H9 (cell line): ENCODE data around the gene GNAT3. TPM values are rescaled to one million over a fixed set of nuclear protein-coding genes. Genes with fewer than 3 reads are reported as not detected.

Experiments
- DNase-seq: peaks from one replicate; pipeline ENCODE4 v3.0.0-alpha.2; 2017
- H2AFZ ChIP-seq: one replicate; pipeline ENCODE4 v1.6.1; 2013; ENCODE audit warnings: mild to moderate bottlenecking, low read length, control low read depth, moderate library complexity
- H2AK5ac ChIP-seq: 2 replicates; pipeline ENCODE4 v1.6.1; 2013; ENCODE audit warnings: low read length, control low read depth, mixed read lengths; ENCODE audit not compliant: insufficient read length
- H2BK120ac ChIP-seq: one replicate; pipeline ENCODE4 v1.6.1; 2013; ENCODE audit warnings: low read depth, mild to moderate bottlenecking, low read length, control low read depth, inconsistent platforms; ENCODE audit not compliant: poor library complexity, severe bottlenecking
- H2BK12ac ChIP-seq: 2 replicates; pipeline ENCODE4 v1.6.1; 2013; ENCODE audit warnings: low read length, control low read depth, mixed read lengths, low read depth; ENCODE audit not compliant: insufficient read length
- H2BK15ac ChIP-seq: 2 replicates; pipeline ENCODE4 v1.6.1; 2013; ENCODE audit warnings: low read depth, low read length, control low read depth
- H2BK20ac ChIP-seq: one replicate; pipeline ENCODE4 v1.6.1; 2013; ENCODE audit warnings: low read depth, mild to moderate bottlenecking, low read length, control low read depth, inconsistent platforms; ENCODE audit not compliant: poor library complexity, severe bottlenecking
- H2BK5ac ChIP-seq: 2 replicates; pipeline ENCODE4 v1.6.1; 2013; ENCODE audit warnings: low read length, control low read depth, mixed read lengths; ENCODE audit not compliant: insufficient read length
- H3K14ac ChIP-seq: 2 replicates; pipeline ENCODE4 v1.6.1; 2013; ENCODE audit warnings: low read length, control low read depth; ENCODE audit not compliant: insufficient read depth
- H3K18ac ChIP-seq: 2 replicates; pipeline ENCODE4 v1.6.1; 2013; ENCODE audit warnings: low read depth, mild to moderate bottlenecking, mixed read lengths, low read length, control low read depth; ENCODE audit not compliant: insufficient read length
- H3K23ac ChIP-seq: 2 replicates; pipeline ENCODE4 v1.6.1; 2013; ENCODE audit warnings: low read length, control low read depth, mixed read lengths, low read depth; ENCODE audit not compliant: insufficient read length
- H3K23me2 ChIP-seq: 2 replicates; pipeline ENCODE4 v1.6.1; 2013; ENCODE audit warnings: low read depth, mild to moderate bottlenecking, mixed read lengths, low read length, control low read depth; ENCODE audit not compliant: insufficient read length, poor library complexity, severe bottlenecking
- H3K27ac ChIP-seq: 2 replicates; pipeline ENCODE4 v1.5.1; 2013; ENCODE audit warnings: low read length, control low read depth, mixed read lengths, low read depth; ENCODE audit not compliant: insufficient read length
- H3K27me3 ChIP-seq: 2 replicates; pipeline ENCODE4 v1.6.1; 2013; ENCODE audit warnings: low read length, control low read depth, inconsistent platforms; ENCODE audit not compliant: insufficient read depth
- H3K4ac ChIP-seq: 2 replicates; pipeline ENCODE4 v1.6.1; 2013; ENCODE audit warnings: low read depth, mild to moderate bottlenecking, control low read depth, inconsistent platforms, low read length, moderate library complexity
- H3K4me1 ChIP-seq: 2 replicates; pipeline ENCODE4 v1.6.1; 2013; ENCODE audit warnings: low read length, control low read depth, inconsistent platforms; ENCODE audit not compliant: insufficient read depth
- H3K4me2 ChIP-seq: 2 replicates; pipeline ENCODE4 v1.6.1; 2013; ENCODE audit warnings: low read length, control low read depth, mixed read lengths; ENCODE audit not compliant: insufficient read length, insufficient read depth
- H3K56ac ChIP-seq: 2 replicates; pipeline ENCODE4 v1.6.1; 2013; ENCODE audit warnings: low read depth, mild to moderate bottlenecking, mixed read lengths, low read length, control low read depth; ENCODE audit not compliant: insufficient read length
- H3K79me1 ChIP-seq: 2 replicates; pipeline ENCODE4 v1.6.1; 2013; ENCODE audit warnings: low read depth, mild to moderate bottlenecking, moderate library complexity, low read length, control low read depth, inconsistent platforms; ENCODE audit not compliant: insufficient read depth, poor library complexity, severe bottlenecking
- H3K79me2 ChIP-seq: 2 replicates; pipeline ENCODE4 v1.6.1; 2013; ENCODE audit warnings: low read length, control low read depth, inconsistent platforms; ENCODE audit not compliant: insufficient read depth
- H3K9ac ChIP-seq: 2 replicates; pipeline ENCODE4 v1.6.1; 2013; ENCODE audit warnings: low read length, control low read depth, mixed read lengths; ENCODE audit not compliant: insufficient read length; ENCODE audit errors: extremely low read depth
- H3K9me3 ChIP-seq: one replicate; pipeline ENCODE4 v1.6.1; 2013; ENCODE audit warnings: low read depth, low read length, inconsistent platforms; ENCODE audit not compliant: control insufficient read depth
- H3T11ph ChIP-seq: one replicate; pipeline ENCODE4 v1.6.1; 2013; ENCODE audit warnings: mild to moderate bottlenecking, low read length, control low read depth, inconsistent platforms
- H4K20me1 ChIP-seq: one replicate; pipeline ENCODE4 v1.6.1; 2013; ENCODE audit not compliant: control insufficient read depth, insufficient read length, insufficient read depth
- H4K5ac ChIP-seq: 2 replicates; pipeline ENCODE4 v1.6.1; 2013; ENCODE audit warnings: low read depth, mild to moderate bottlenecking, mixed read lengths, low read length, control low read depth; ENCODE audit not compliant: insufficient read length
- H4K8ac ChIP-seq: replicated peaks from 2 replicates; pipeline ENCODE4 v1.6.1; 2013; ENCODE audit warnings: low read length, control low read depth, mixed read lengths, low read depth; ENCODE audit not compliant: insufficient read length
- H4K91ac ChIP-seq: 2 replicates; pipeline ENCODE4 v1.6.1; 2013; ENCODE audit warnings: low read depth, mild to moderate bottlenecking, moderate library complexity, mixed read lengths, low read length, control low read depth; ENCODE audit not compliant: insufficient read length
- H3K27ac Mint-ChIP-seq, 3 experiments: 2 replicates in 2 of 3; 3 replicates in 1 of 3; pipeline ENCODE4 v1.8.0; 2020 to 2021; ENCODE audit warnings: mixed read lengths in 3 of 3, mild to moderate bottlenecking in 1 of 3, moderate library complexity in 1 of 3
- H3K27me3 Mint-ChIP-seq: 2 replicates; pipeline ENCODE4 v1.8.0; 2021; ENCODE audit warnings: low read depth, mild to moderate bottlenecking, moderate library complexity, mixed read lengths
- H3K36me3 Mint-ChIP-seq, 3 experiments: 2 replicates in 2 of 3; 3 replicates in 1 of 3; pipeline ENCODE4 v1.8.0; 2020 to 2021; ENCODE audit warnings: low read depth in 3 of 3, mixed read lengths in 3 of 3; ENCODE audit not compliant: insufficient read depth in 1 of 3
- H3K4me1 Mint-ChIP-seq, 2 experiments: 2 replicates each; pipeline ENCODE4 v1.8.0; 2020; ENCODE audit warnings: mixed read lengths in 2 of 2
- H3K4me3 Mint-ChIP-seq, 2 experiments: 2 replicates in 1 of 2; 3 replicates in 1 of 2; pipeline ENCODE4 v1.8.0; 2020 to 2021; ENCODE audit warnings: mild to moderate bottlenecking in 2 of 2, mixed read lengths in 2 of 2, moderate library complexity in 1 of 2
- H3K9me3 Mint-ChIP-seq, 2 experiments: 2 replicates in 1 of 2; 3 replicates in 1 of 2; pipeline ENCODE4 v1.8.0; 2020; ENCODE audit warnings: mild to moderate bottlenecking in 2 of 2, mixed read lengths in 2 of 2, moderate library complexity in 1 of 2
- WGBS: extraction: QIAGEN DNeasy Blood & Tissue Kit; methylation state at CpG from one replicate; pipeline ENCODE4 v1.1.7; 2013; ENCODE audit warnings: missing lambda C conversion rate, low lambda C conversion rate, mixed read lengths; ENCODE audit not compliant: insufficient read length; ENCODE audit errors: extremely low coverage; 5-methylcytosine and 5-hydroxymethylcytosine counted together
- total RNA-seq: library from RNA; stranded (reverse); gene quantifications from 2 replicates; pipeline ENCODE4 v1.2.1, GENCODE V29; 2021
- TF ChIP-seq, protein P1 (sequence below): fragments of 200-600 bp; sonication (generic); conservative IDR thresholded peaks from 3 replicates; pipeline ENCODE4 v1.8.0; 2021; ENCODE audit warnings: antibody characterized with exemption, mild to moderate bottlenecking

Gene GNAT3
- total RNA-seq, 1 experiment from 2014 or later, result not detected

GRCh38 chr7:80467069-80467468 is 44.8 kb downstream of the GNAT3 start:
- Mint-ChIP-seq H3K27me3 (no peaks in the 10 kb centered on the region), H3K9me3 (no peaks in the 10 kb centered on the region), H3K27ac (no peak overlapping the region), H3K36me3 (no peaks in the 10 kb centered on the region), H3K4me1 (peaks cover 5 to 10% of the 10 kb centered on the region in 2 experiments; a peak in 2 of 4 replicates), H3K4me3 (no peak overlapping the region)
- H3K9me3 ChIP-seq, result no peaks in the 10 kb centered on the region
- H2BK120ac ChIP-seq, result no peak overlapping the region
- no peaks in the 10 kb centered on the region for H3K79me2 ChIP-seq
- no peak overlapping the region for H2BK5ac ChIP-seq
- H3K79me1 ChIP-seq, result no peaks in the 10 kb centered on the region
- no peaks in the 10 kb centered on the region for H4K20me1 ChIP-seq
- H3K9ac ChIP-seq, result no peak overlapping the region
- H2BK12ac ChIP-seq, result no peak overlapping the region
- no peak overlapping the region for H2AK5ac ChIP-seq
- TF ChIP-seq, protein P1, sequence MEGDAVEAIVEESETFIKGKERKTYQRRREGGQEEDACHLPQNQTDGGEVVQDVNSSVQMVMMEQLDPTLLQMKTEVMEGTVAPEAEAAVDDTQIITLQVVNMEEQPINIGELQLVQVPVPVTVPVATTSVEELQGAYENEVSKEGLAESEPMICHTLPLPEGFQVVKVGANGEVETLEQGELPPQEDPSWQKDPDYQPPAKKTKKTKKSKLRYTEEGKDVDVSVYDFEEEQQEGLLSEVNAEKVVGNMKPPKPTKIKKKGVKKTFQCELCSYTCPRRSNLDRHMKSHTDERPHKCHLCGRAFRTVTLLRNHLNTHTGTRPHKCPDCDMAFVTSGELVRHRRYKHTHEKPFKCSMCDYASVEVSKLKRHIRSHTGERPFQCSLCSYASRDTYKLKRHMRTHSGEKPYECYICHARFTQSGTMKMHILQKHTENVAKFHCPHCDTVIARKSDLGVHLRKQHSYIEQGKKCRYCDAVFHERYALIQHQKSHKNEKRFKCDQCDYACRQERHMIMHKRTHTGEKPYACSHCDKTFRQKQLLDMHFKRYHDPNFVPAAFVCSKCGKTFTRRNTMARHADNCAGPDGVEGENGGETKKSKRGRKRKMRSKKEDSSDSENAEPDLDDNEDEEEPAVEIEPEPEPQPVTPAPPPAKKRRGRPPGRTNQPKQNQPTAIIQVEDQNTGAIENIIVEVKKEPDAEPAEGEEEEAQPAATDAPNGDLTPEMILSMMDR, result no peak
- no peaks in the 10 kb centered on the region for H3K23me2 ChIP-seq
- no peak overlapping the region for H3K56ac ChIP-seq
- no peak overlapping the region for H2BK20ac ChIP-seq
- H4K5ac ChIP-seq, result no peak overlapping the region
- no peak overlapping the region for H3K4me2 ChIP-seq
- no peak overlapping the region for H3K18ac ChIP-seq
- no CpG with 5 or more reads among the region's 3 CpGs for WGBS
- H4K8ac ChIP-seq, result no peak overlapping the region
- no peak overlapping the region for H3K27ac ChIP-seq
- no peak overlapping the region for H2AFZ ChIP-seq
- no peaks in the 10 kb centered on the region; the same call in 1 of the 2 replicates for H3K27me3 ChIP-seq
- no peak for DNase-seq
- no peak overlapping the region for H2BK15ac ChIP-seq
- H3K23ac ChIP-seq, result no peak overlapping the region
- no peak overlapping the region for H3K14ac ChIP-seq
- no peaks in the 10 kb centered on the region for H3K4me1 ChIP-seq
- no peak overlapping the region for H3T11ph ChIP-seq
- no peak overlapping the region for H4K91ac ChIP-seq
- no peak overlapping the region for H3K4ac ChIP-seq
